GM12801 (cell line): Measurements from ENCODE around the gene SERPINA12.

Experiments
- CTCF ChIP-seq: IDR thresholded peaks from one replicate; pipeline ENCODE4 v1.5.1; 2011; ENCODE audit warnings: control low read depth; ENCODE audit not compliant: insufficient read length; ENCODE audit errors: extremely low read depth

The SERPINA12 gene

DNA sequence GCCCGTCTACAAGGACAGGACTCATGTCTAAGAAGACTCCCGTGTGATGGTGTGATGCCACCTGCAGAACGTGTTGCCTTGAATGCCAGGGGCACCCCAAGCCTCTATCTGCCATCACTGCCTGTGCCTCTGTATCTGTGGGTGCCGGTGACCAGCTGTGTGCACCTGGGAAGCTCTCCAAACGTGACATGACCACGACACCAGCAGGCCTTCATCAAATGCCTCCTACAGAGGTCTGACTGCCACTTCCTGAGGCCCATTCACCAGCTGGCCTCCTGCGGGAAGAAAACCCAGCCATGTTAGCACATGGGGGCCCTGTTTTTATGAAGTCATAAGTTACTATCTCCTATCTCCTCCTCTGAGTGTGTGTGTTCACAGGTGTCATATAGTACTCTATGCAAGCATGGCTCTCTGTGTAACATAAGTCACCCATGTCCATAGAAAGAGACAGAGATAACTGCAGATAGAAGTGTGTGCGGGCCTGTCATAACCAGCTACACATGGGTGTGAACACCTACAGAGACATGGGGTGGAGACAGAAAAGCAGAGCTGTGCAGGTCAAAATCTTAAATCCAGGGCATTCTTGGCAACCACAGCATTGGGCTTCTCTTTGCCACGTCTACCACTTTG, 33.7 kb upstream of the SERPINA12 start:
- TF ChIP-seq CTCF: no peak

DNA sequence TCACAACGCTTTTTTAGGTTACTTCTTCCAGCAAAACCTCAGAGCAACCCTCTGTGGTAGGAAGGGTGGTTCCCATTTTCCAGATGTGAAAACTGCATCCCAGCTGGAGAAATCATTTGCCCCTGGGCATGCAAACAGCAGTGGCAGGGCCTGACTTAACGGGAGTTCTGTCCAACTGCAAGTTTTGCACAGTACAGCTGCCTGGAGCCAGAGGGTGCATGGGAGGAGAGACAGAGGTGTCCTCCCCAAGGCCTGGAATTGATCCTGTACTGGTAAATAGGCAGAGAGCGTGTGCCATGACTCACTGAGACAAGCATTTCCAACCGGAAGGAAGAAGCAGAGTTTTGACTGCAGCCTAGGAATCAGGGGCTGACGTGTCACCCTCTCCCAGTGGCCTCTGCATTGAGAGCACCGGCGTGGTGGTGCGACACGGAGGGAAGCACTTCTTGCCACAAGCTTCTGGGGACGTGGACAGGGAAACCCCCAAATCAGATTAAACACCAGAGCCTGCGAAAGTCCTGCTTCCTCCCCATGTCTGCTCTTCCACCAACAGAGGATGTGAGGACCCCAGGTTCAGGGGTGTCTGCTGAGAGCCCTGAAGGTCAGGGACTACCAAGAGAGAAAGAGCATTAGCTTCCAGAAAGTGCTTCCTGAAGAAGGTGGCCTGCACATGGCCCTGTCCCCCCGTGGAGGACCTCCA, 33.0 kb upstream of the SERPINA12 start:
- no peak for TF ChIP-seq CTCF

- TF ChIP-seq CTCF: no peak
Observed at GRCh38 chr14:94541234-94541975, 32.1 kb upstream of the SERPINA12 start.

DNA sequence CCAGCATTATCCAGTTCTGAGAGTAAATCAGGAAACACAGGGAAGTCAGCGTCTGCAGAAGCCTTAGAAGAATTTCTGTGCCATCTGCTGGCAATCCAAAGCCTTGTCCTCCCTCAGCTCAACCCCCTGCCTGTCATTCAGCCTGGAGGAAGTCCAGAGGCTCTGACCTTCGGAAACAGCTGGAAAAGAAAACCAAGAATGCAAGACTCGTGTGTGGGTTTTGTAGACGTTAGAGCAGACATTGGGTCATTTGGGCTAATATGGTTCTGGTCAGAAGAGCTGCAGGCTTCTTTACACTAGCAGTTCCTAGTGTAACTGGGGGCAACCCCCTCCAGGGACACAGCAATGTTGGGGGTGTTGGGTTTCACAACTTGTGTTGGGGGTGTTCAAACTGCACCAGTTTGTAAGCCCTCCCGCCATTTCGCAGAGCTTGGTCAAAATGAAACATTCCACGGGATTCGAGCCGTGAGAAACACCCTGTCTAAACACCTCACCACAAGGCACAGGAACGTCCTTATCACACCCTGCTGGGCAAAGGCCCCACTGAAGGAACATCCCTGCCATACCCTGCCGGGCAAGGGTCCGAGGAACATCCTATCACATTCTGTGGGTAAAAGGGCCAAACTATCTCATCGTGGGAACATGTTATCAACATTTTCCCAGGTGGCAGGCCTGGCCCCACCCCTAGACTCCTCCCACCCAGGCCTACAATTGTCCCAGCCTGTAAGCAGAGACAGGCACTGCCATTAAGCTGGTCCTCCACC, 30.9 kb upstream of the SERPINA12 start:
- TF ChIP-seq CTCF: no peak

GRCh38 chr14:94539181-94539580, 29.9 kb upstream of the SERPINA12 start:
- no peak for TF ChIP-seq CTCF

DNA sequence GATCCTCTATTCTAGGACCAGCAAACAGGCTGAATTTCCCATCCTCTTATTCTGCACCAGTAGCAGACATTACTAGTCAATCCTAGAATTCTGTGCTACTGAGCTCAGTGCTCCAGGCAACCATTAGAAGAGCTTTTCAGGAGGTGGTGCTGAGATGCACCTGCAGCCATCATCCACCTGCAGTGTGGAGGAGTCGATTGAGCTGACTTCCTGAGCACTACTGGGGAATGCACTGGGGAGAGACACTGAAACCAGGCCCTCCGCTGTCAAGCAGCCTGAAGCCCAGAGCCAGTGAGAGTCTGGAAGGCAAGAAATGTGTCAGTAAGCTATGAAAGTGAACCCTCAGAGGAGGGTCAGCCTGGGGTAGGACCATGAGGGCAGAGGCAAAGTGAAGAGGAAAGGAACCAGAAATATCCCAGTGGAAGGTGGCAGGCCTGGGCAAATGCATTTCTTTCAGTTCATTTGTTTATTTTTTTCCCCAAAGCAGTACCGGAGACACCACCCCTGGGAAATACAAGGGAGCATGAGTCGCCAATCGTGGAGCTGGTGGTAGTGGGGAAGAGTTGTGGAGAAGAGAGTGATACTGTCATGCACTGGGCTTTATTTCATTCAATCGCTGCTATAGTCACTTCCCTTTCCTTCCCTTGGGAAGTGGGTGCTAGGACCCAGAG, 28.9 kb upstream of the SERPINA12 start:
- TF ChIP-seq CTCF: no peak
